Trophoblast cell (in vitro differentiated cells and primary cell): ENCODE results near the gene ASB17. TPM values are rescaled to one million over a fixed set of nuclear protein-coding genes. Genes with fewer than 3 reads are reported as not detected.

ENCODE experiments used
- DNase-seq, 2 donors: peaks; one replicate each; pipeline ENCODE4 v3.0.0-alpha.2; 2016
- H2AFZ ChIP-seq: 2 replicates; pipeline ENCODE4 v1.6.1; 2013; ENCODE audit warnings: low read length, moderate library complexity, mild to moderate bottlenecking; ENCODE audit not compliant: insufficient read depth, poor library complexity
- H2AK5ac ChIP-seq: 2 replicates; pipeline ENCODE4 v1.6.1; 2013; ENCODE audit warnings: mild to moderate bottlenecking, low read length
- H2BK120ac ChIP-seq: 2 replicates; pipeline ENCODE4 v1.6.1; 2013; ENCODE audit warnings: low read length, mild to moderate bottlenecking, moderate library complexity; ENCODE audit not compliant: insufficient read depth, poor library complexity
- H2BK12ac ChIP-seq: 2 replicates; pipeline ENCODE4 v1.6.1; 2013; ENCODE audit warnings: mild to moderate bottlenecking, low read length, moderate library complexity
- H2BK5ac ChIP-seq: 2 replicates; pipeline ENCODE4 v1.6.1; 2013; ENCODE audit warnings: low read length, low read depth, moderate library complexity, mild to moderate bottlenecking; ENCODE audit not compliant: poor library complexity
- H3K14ac ChIP-seq: 2 replicates; pipeline ENCODE4 v1.6.1; 2013; ENCODE audit warnings: mild to moderate bottlenecking, low read length
- H3K18ac ChIP-seq: 2 replicates; pipeline ENCODE4 v1.6.1; 2013; ENCODE audit warnings: mild to moderate bottlenecking, low read length
- H3K23ac ChIP-seq: 2 replicates; pipeline ENCODE4 v1.6.1; 2013; ENCODE audit warnings: low read length
- H3K27ac ChIP-seq: 2 replicates; pipeline ENCODE4 v1.5.1; 2013; ENCODE audit warnings: low read depth, mild to moderate bottlenecking, inconsistent platforms, low read length, moderate library complexity
- H3K27me3 ChIP-seq: 2 replicates; pipeline ENCODE4 v1.6.1; 2013; ENCODE audit warnings: inconsistent platforms, mild to moderate bottlenecking, low read length, moderate library complexity; ENCODE audit not compliant: insufficient read depth
- H3K36me3 ChIP-seq, 2 experiments: 1 replicate in 1 of 2; 2 replicates in 1 of 2; pipeline ENCODE4 v1.6.1; 2013; ENCODE audit warnings: low read length in 2 of 2, mild to moderate bottlenecking in 2 of 2, moderate library complexity in 1 of 2; ENCODE audit not compliant: insufficient read depth in 2 of 2, control insufficient read depth in 1 of 2
- H3K4ac ChIP-seq: 2 replicates; pipeline ENCODE4 v1.6.1; 2013; ENCODE audit warnings: low read depth, mild to moderate bottlenecking, low read length, moderate library complexity
- H3K4me1 ChIP-seq, 2 experiments: 1 replicate in 1 of 2; 2 replicates in 1 of 2; pipeline ENCODE4 v1.6.1; 2013; ENCODE audit warnings: low read length in 2 of 2, mild to moderate bottlenecking in 2 of 2, moderate library complexity in 1 of 2; ENCODE audit not compliant: insufficient read depth in 2 of 2, control insufficient read depth in 1 of 2
- H3K4me2 ChIP-seq: 2 replicates; pipeline ENCODE4 v1.6.1; 2013; ENCODE audit warnings: inconsistent platforms, mild to moderate bottlenecking, low read length, moderate library complexity
- H3K4me3 ChIP-seq: 2 replicates; pipeline ENCODE4 v1.5.1; 2013; ENCODE audit warnings: mild to moderate bottlenecking, low read depth, low read length, inconsistent platforms
- H3K79me1 ChIP-seq: one replicate; pipeline ENCODE4 v1.6.1; 2013; ENCODE audit warnings: low read length
- H3K79me2 ChIP-seq: 2 replicates; pipeline ENCODE4 v1.6.1; 2013; ENCODE audit warnings: low read length, mild to moderate bottlenecking; ENCODE audit not compliant: control insufficient read depth, insufficient read depth, poor library complexity
- H3K9ac ChIP-seq: 2 replicates; pipeline ENCODE4 v1.6.1; 2013; ENCODE audit warnings: mild to moderate bottlenecking, low read length
- H3K9me3 ChIP-seq: 2 replicates; pipeline ENCODE4 v1.6.1; 2013; ENCODE audit warnings: low read depth, mild to moderate bottlenecking, control low read depth, inconsistent platforms, low read length; ENCODE audit not compliant: insufficient read depth
- H4K12ac ChIP-seq: 2 replicates; pipeline ENCODE4 v1.6.1; 2013; ENCODE audit warnings: low read depth, mild to moderate bottlenecking, low read length, moderate library complexity
- H4K8ac ChIP-seq: 2 replicates; pipeline ENCODE4 v1.6.1; 2013; ENCODE audit warnings: low read depth, mild to moderate bottlenecking, low read length, moderate library complexity
- H4K91ac ChIP-seq: one replicate; pipeline ENCODE4 v1.6.1; 2013; ENCODE audit warnings: low read depth, mild to moderate bottlenecking, low read length, moderate library complexity
- WGBS: extraction: QIAGEN DNeasy Blood & Tissue Kit; methylation state at CpG from one replicate; pipeline ENCODE4 v1.1.7; 2013; ENCODE audit warnings: missing lambda C conversion rate; ENCODE audit not compliant: insufficient read length, insufficient coverage; ENCODE audit errors: extremely low coverage; 5-methylcytosine and 5-hydroxymethylcytosine counted together
- polyA plus RNA-seq: library from polyadenylated mRNA; stranded (reverse); fragments of 200-250 nt; gene quantifications from 2 replicates; pipeline ENCODE4 v1.2.3, GENCODE V29; 2013

Gene ASB17, protein sequence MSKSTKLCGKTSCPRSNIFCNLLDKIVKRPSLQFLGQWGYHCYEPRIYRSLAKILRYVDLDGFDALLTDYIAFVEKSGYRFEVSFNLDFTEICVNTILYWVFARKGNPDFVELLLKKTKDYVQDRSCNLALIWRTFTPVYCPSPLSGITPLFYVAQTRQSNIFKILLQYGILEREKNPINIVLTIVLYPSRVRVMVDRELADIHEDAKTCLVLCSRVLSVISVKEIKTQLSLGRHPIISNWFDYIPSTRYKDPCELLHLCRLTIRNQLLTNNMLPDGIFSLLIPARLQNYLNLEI
- not detected in 2 replicates for polyA plus RNA-seq

GRCh38 chr1:75932304-75932703 lies at the start of gene ASB17:
TSS of gene ASB17 (minus strand) at chr1:75932404. CDS start at chr1:75932291, 113 bp downstream.
- Histone ChIP-seq H3K9ac (no peak within 1 kb of the TSS), H2BK12ac (no peak within 1 kb of the TSS), H4K91ac (no peak within 1 kb of the TSS), H3K18ac (no peak within 1 kb of the TSS), H3K27me3 (no peaks in the 10 kb centered on the region), H4K8ac (no peak within 1 kb of the TSS), H3K36me3 (no peaks in the 10 kb centered on the region), H2BK5ac (no peak within 1 kb of the TSS), H3K4ac (no peak within 1 kb of the TSS), H2BK120ac (no peak within 1 kb of the TSS), H3K14ac (no peak within 1 kb of the TSS), H2AFZ (no peak within 1 kb of the TSS), H4K12ac (no peak within 1 kb of the TSS), H2AK5ac (no peak within 1 kb of the TSS), H3K9me3 (no peaks in the 10 kb centered on the region), H3K4me2 (no peak within 1 kb of the TSS), H3K79me2 (no peaks in the 10 kb centered on the region), H3K4me1 (no peaks in the 10 kb centered on the region), H3K4me3 (no peak within 1 kb of the TSS), H3K79me1 (no peaks in the 10 kb centered on the region), H3K27ac (no peak within 1 kb of the TSS), H3K23ac (no peak within 1 kb of the TSS)
- no peak for DNase-seq
- no CpG with 5 or more reads among the region's 1 CpG for WGBS

DNA sequence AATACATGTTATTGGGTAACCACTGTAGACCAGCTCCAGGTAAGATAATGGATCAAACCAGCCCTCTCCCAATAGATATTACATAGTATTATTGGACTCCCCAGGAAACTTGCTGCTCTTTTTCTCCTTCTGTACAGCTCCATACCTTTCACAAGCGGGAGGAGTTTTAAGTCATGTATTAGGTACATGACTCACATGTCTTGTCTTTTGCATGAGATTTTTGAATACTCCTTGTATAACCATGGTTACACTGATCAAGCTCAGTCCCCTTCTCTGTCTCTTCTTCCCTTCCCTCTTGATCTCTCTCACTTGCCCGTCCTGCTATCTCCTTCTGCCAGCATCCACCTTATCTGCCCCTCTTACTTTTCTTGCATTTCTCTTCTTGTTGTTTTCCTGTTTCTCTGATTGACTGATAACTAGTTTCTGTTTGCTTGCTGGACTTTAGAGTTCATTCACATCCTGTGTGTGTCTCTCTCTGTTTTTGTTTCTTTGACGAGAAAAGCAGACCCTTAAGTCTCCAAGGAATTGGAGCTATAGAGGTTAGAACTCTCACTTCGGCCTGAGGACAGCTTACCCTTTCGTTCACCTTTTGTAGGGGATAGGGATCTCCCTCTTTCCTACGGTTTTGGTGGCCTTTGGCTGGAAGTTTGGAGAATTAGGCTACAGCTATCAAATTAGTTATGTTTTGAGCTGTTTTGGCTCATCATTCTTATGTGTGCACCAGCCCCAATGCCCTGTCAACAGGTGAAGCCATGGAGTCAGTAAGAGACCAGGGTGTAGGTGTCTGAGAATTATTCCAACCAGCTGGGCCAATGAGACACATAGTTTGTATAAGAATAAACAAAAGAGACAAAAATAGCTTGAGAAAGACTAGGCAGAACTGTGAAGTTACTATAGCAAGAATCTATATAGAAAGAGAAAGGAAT lies 49.0 kb upstream of the ASB17 start:
- H3K27me3 ChIP-seq = no peaks in the 10 kb centered on the region
- no peak overlapping the region for H2BK12ac ChIP-seq
- no peaks in the 10 kb centered on the region for H3K79me1 ChIP-seq
- no CpG with 5 or more reads among the region's 6 CpGs for WGBS
- no peak overlapping the region for H3K27ac ChIP-seq
- no peaks in the 10 kb centered on the region for H3K36me3 ChIP-seq
- H3K23ac ChIP-seq = no peak overlapping the region
- no peaks in the 10 kb centered on the region for H3K79me2 ChIP-seq
- no peak overlapping the region for H3K18ac ChIP-seq
- no peak overlapping the region for H4K12ac ChIP-seq
- DNase-seq = no peak
- H2AK5ac ChIP-seq = no peak overlapping the region
- H3K14ac ChIP-seq = no peak overlapping the region
- no peaks in the 10 kb centered on the region for H3K4me1 ChIP-seq
- H3K9ac ChIP-seq = no peak overlapping the region
- H2BK120ac ChIP-seq = no peak overlapping the region
- H3K4me2 ChIP-seq = no peak overlapping the region
- no peak overlapping the region for H4K8ac ChIP-seq
- no peak overlapping the region for H2AFZ ChIP-seq
- no peak overlapping the region for H3K4ac ChIP-seq
- no peak overlapping the region for H4K91ac ChIP-seq
- peaks cover 7% of the 10 kb centered on the region for H3K9me3 ChIP-seq
- no peak overlapping the region for H3K4me3 ChIP-seq
- H2BK5ac ChIP-seq = no peak overlapping the region

- no peak overlapping the region for H3K9ac ChIP-seq
- H3K23ac ChIP-seq = no peak overlapping the region
Measured at GRCh38 chr1:75970631-75971030, 38.4 kb upstream of the ASB17 start.

GRCh38 chr1:75969550-75969949 lies 37.3 kb upstream of the ASB17 start:
- Histone ChIP-seq H3K14ac (no peak overlapping the region), H3K4ac (no peak overlapping the region), H3K18ac (no peak overlapping the region), H3K36me3 (no peaks in the 10 kb centered on the region), H3K27me3 (no peaks in the 10 kb centered on the region), H2AK5ac (no peak overlapping the region), H3K79me1 (no peaks in the 10 kb centered on the region), H3K9me3 (no peaks in the 10 kb centered on the region), H3K4me1 (no peaks in the 10 kb centered on the region), H3K79me2 (no peaks in the 10 kb centered on the region), H4K12ac (no peak overlapping the region), H3K23ac (no peak overlapping the region), H4K91ac (no peak overlapping the region), H2BK120ac (no peak overlapping the region), H3K4me2 (no peak overlapping the region), H3K27ac (no peak overlapping the region), H4K8ac (no peak overlapping the region), H3K4me3 (no peak overlapping the region), H2BK12ac (no peak overlapping the region), H2AFZ (no peak overlapping the region), H3K9ac (no peak overlapping the region), H2BK5ac (no peak overlapping the region)
- no CpG with 5 or more reads among the region's 3 CpGs for WGBS
- peak in 1 of 2 donors; percentile 3 for DNase-seq

More at GRCh38 chr1:75970631-75971030, 38.4 kb upstream of the ASB17 start:
- Histone ChIP-seq H3K27ac (no peak overlapping the region), H3K36me3 (no peaks in the 10 kb centered on the region), H3K4ac (no peak overlapping the region), H3K9me3 (no peaks in the 10 kb centered on the region), H4K91ac (no peak overlapping the region), H3K4me2 (no peak overlapping the region), H3K27me3 (no peaks in the 10 kb centered on the region), H3K79me2 (no peaks in the 10 kb centered on the region), H3K79me1 (no peaks in the 10 kb centered on the region), H2AFZ (no peak overlapping the region), H2BK5ac (no peak overlapping the region), H4K8ac (no peak overlapping the region), H4K12ac (no peak overlapping the region), H2BK12ac (no peak overlapping the region), H2AK5ac (no peak overlapping the region), H2BK120ac (no peak overlapping the region), H3K4me3 (no peak overlapping the region), H3K14ac (no peak overlapping the region), H3K4me1 (no peaks in the 10 kb centered on the region), H3K18ac (no peak overlapping the region)
- DNase-seq = no peak
